H9 (cell line): ENCODE results near the gene USP44. TPM values are rescaled to one million over a fixed set of nuclear protein-coding genes. Genes with fewer than 3 reads are reported as not detected.
A peak's percentile ranks its signal among the peaks of the same experiment; 100 is the strongest.

ENCODE experiments used
- DNase-seq: peaks from one replicate; pipeline ENCODE4 v3.0.0-alpha.2; 2017
- H2AFZ ChIP-seq: one replicate; pipeline ENCODE4 v1.6.1; 2013; ENCODE audit warnings: mild to moderate bottlenecking, low read length, control low read depth, moderate library complexity
- H2AK5ac ChIP-seq: 2 replicates; pipeline ENCODE4 v1.6.1; 2013; ENCODE audit warnings: low read length, control low read depth, mixed read lengths; ENCODE audit not compliant: insufficient read length
- H2BK120ac ChIP-seq: one replicate; pipeline ENCODE4 v1.6.1; 2013; ENCODE audit warnings: low read depth, mild to moderate bottlenecking, low read length, control low read depth, inconsistent platforms; ENCODE audit not compliant: poor library complexity, severe bottlenecking
- H2BK12ac ChIP-seq: 2 replicates; pipeline ENCODE4 v1.6.1; 2013; ENCODE audit warnings: low read length, control low read depth, mixed read lengths, low read depth; ENCODE audit not compliant: insufficient read length
- H2BK15ac ChIP-seq: 2 replicates; pipeline ENCODE4 v1.6.1; 2013; ENCODE audit warnings: low read depth, low read length, control low read depth
- H2BK20ac ChIP-seq: one replicate; pipeline ENCODE4 v1.6.1; 2013; ENCODE audit warnings: low read depth, mild to moderate bottlenecking, low read length, control low read depth, inconsistent platforms; ENCODE audit not compliant: poor library complexity, severe bottlenecking
- H2BK5ac ChIP-seq: 2 replicates; pipeline ENCODE4 v1.6.1; 2013; ENCODE audit warnings: low read length, control low read depth, mixed read lengths; ENCODE audit not compliant: insufficient read length
- H3K14ac ChIP-seq: 2 replicates; pipeline ENCODE4 v1.6.1; 2013; ENCODE audit warnings: low read length, control low read depth; ENCODE audit not compliant: insufficient read depth
- H3K18ac ChIP-seq: 2 replicates; pipeline ENCODE4 v1.6.1; 2013; ENCODE audit warnings: low read depth, mild to moderate bottlenecking, mixed read lengths, low read length, control low read depth; ENCODE audit not compliant: insufficient read length
- H3K23ac ChIP-seq: 2 replicates; pipeline ENCODE4 v1.6.1; 2013; ENCODE audit warnings: low read length, control low read depth, mixed read lengths, low read depth; ENCODE audit not compliant: insufficient read length
- H3K23me2 ChIP-seq: 2 replicates; pipeline ENCODE4 v1.6.1; 2013; ENCODE audit warnings: low read depth, mild to moderate bottlenecking, mixed read lengths, low read length, control low read depth; ENCODE audit not compliant: insufficient read length, poor library complexity, severe bottlenecking
- H3K27ac ChIP-seq: 2 replicates; pipeline ENCODE4 v1.5.1; 2013; ENCODE audit warnings: low read length, control low read depth, mixed read lengths, low read depth; ENCODE audit not compliant: insufficient read length
- H3K27me3 ChIP-seq: 2 replicates; pipeline ENCODE4 v1.6.1; 2013; ENCODE audit warnings: low read length, control low read depth, inconsistent platforms; ENCODE audit not compliant: insufficient read depth
- H3K4ac ChIP-seq: 2 replicates; pipeline ENCODE4 v1.6.1; 2013; ENCODE audit warnings: low read depth, mild to moderate bottlenecking, control low read depth, inconsistent platforms, low read length, moderate library complexity
- H3K4me1 ChIP-seq: 2 replicates; pipeline ENCODE4 v1.6.1; 2013; ENCODE audit warnings: low read length, control low read depth, inconsistent platforms; ENCODE audit not compliant: insufficient read depth
- H3K4me2 ChIP-seq: 2 replicates; pipeline ENCODE4 v1.6.1; 2013; ENCODE audit warnings: low read length, control low read depth, mixed read lengths; ENCODE audit not compliant: insufficient read length, insufficient read depth
- H3K56ac ChIP-seq: 2 replicates; pipeline ENCODE4 v1.6.1; 2013; ENCODE audit warnings: low read depth, mild to moderate bottlenecking, mixed read lengths, low read length, control low read depth; ENCODE audit not compliant: insufficient read length
- H3K79me1 ChIP-seq: 2 replicates; pipeline ENCODE4 v1.6.1; 2013; ENCODE audit warnings: low read depth, mild to moderate bottlenecking, moderate library complexity, low read length, control low read depth, inconsistent platforms; ENCODE audit not compliant: insufficient read depth, poor library complexity, severe bottlenecking
- H3K79me2 ChIP-seq: 2 replicates; pipeline ENCODE4 v1.6.1; 2013; ENCODE audit warnings: low read length, control low read depth, inconsistent platforms; ENCODE audit not compliant: insufficient read depth
- H3K9ac ChIP-seq: 2 replicates; pipeline ENCODE4 v1.6.1; 2013; ENCODE audit warnings: low read length, control low read depth, mixed read lengths; ENCODE audit not compliant: insufficient read length; ENCODE audit errors: extremely low read depth
- H3K9me3 ChIP-seq: one replicate; pipeline ENCODE4 v1.6.1; 2013; ENCODE audit warnings: low read depth, low read length, inconsistent platforms; ENCODE audit not compliant: control insufficient read depth
- H3T11ph ChIP-seq: one replicate; pipeline ENCODE4 v1.6.1; 2013; ENCODE audit warnings: mild to moderate bottlenecking, low read length, control low read depth, inconsistent platforms
- H4K20me1 ChIP-seq: one replicate; pipeline ENCODE4 v1.6.1; 2013; ENCODE audit not compliant: control insufficient read depth, insufficient read length, insufficient read depth
- H4K5ac ChIP-seq: 2 replicates; pipeline ENCODE4 v1.6.1; 2013; ENCODE audit warnings: low read depth, mild to moderate bottlenecking, mixed read lengths, low read length, control low read depth; ENCODE audit not compliant: insufficient read length
- H4K8ac ChIP-seq: replicated peaks from 2 replicates; pipeline ENCODE4 v1.6.1; 2013; ENCODE audit warnings: low read length, control low read depth, mixed read lengths, low read depth; ENCODE audit not compliant: insufficient read length
- H4K91ac ChIP-seq: 2 replicates; pipeline ENCODE4 v1.6.1; 2013; ENCODE audit warnings: low read depth, mild to moderate bottlenecking, moderate library complexity, mixed read lengths, low read length, control low read depth; ENCODE audit not compliant: insufficient read length
- H3K27ac Mint-ChIP-seq, 3 experiments: 2 replicates in 2 of 3; 3 replicates in 1 of 3; pipeline ENCODE4 v1.8.0; 2020 to 2021; ENCODE audit warnings: mixed read lengths in 3 of 3, mild to moderate bottlenecking in 1 of 3, moderate library complexity in 1 of 3
- H3K27me3 Mint-ChIP-seq: 2 replicates; pipeline ENCODE4 v1.8.0; 2021; ENCODE audit warnings: low read depth, mild to moderate bottlenecking, moderate library complexity, mixed read lengths
- H3K36me3 Mint-ChIP-seq, 3 experiments: 2 replicates in 2 of 3; 3 replicates in 1 of 3; pipeline ENCODE4 v1.8.0; 2020 to 2021; ENCODE audit warnings: low read depth in 3 of 3, mixed read lengths in 3 of 3; ENCODE audit not compliant: insufficient read depth in 1 of 3
- H3K4me1 Mint-ChIP-seq, 2 experiments: 2 replicates each; pipeline ENCODE4 v1.8.0; 2020; ENCODE audit warnings: mixed read lengths in 2 of 2
- H3K4me3 Mint-ChIP-seq, 2 experiments: 2 replicates in 1 of 2; 3 replicates in 1 of 2; pipeline ENCODE4 v1.8.0; 2020 to 2021; ENCODE audit warnings: mild to moderate bottlenecking in 2 of 2, mixed read lengths in 2 of 2, moderate library complexity in 1 of 2
- H3K9me3 Mint-ChIP-seq, 2 experiments: 2 replicates in 1 of 2; 3 replicates in 1 of 2; pipeline ENCODE4 v1.8.0; 2020; ENCODE audit warnings: mild to moderate bottlenecking in 2 of 2, mixed read lengths in 2 of 2, moderate library complexity in 1 of 2
- CTCF ChIP-seq: fragments of 200-600 bp; sonication (generic); conservative IDR thresholded peaks from 3 replicates; pipeline ENCODE4 v1.8.0; 2021; ENCODE audit warnings: antibody characterized with exemption, mild to moderate bottlenecking
- WGBS: extraction: QIAGEN DNeasy Blood & Tissue Kit; methylation state at CpG from one replicate; pipeline ENCODE4 v1.1.7; 2013; ENCODE audit warnings: missing lambda C conversion rate, low lambda C conversion rate, mixed read lengths; ENCODE audit not compliant: insufficient read length; ENCODE audit errors: extremely low coverage; 5-methylcytosine and 5-hydroxymethylcytosine counted together
- total RNA-seq: library from RNA; stranded (reverse); gene quantifications from 2 replicates; pipeline ENCODE4 v1.2.1, GENCODE V29; 2021

The USP44 gene
- total RNA-seq, 1 experiment from 2014 or later = 185 TPM

GRCh38 chr12:95547522-95548055 lies 3.7 kb downstream of the USP44 start:
- no peak for TF ChIP-seq CTCF
- Histone ChIP-seq H3K4me2 (peak overlapping the region; percentile 92), H3K56ac (no peak overlapping the region), H3K27me3 (no peaks in the 10 kb centered on the region), H2BK5ac (no peak overlapping the region), H4K5ac (no peak overlapping the region), H3K4me1 (no peaks in the 10 kb centered on the region), H3K79me2 (peaks cover 22% of the 10 kb centered on the region; the same call in 1 of the 2 replicates), H2BK12ac (no peak overlapping the region), H2AFZ (no peak overlapping the region), H3T11ph (no peak overlapping the region), H3K4ac (no peak overlapping the region), H3K18ac (no peak overlapping the region), H2BK20ac (no peak overlapping the region), H3K23ac (no peak overlapping the region), H3K9ac (peak overlapping the region; percentile 86), H4K91ac (no peak overlapping the region), H2AK5ac (no peak overlapping the region), H3K79me1 (no peaks in the 10 kb centered on the region), H2BK120ac (no peak overlapping the region), H2BK15ac (no peak overlapping the region), H4K20me1 (no peaks in the 10 kb centered on the region), H3K9me3 (no peaks in the 10 kb centered on the region), H3K14ac (no peak overlapping the region; the same call in 1 of the 2 replicates), H4K8ac (no peak overlapping the region), H3K23me2 (peaks cover 3% of the 10 kb centered on the region), H3K27ac (peak overlapping the region; percentile 70)
- Mint-ChIP-seq H3K9me3 (peaks cover 0 to 5% of the 10 kb centered on the region in 2 experiments; a peak in 2 of 5 replicates), H3K36me3 (peaks cover 24 to 32% (median 27%) of the 10 kb centered on the region in 3 experiments), H3K27ac (peak overlapping the region; percentile 93 to 99 (median 95)), H3K4me1 (peaks cover 41 to 47% of the 10 kb centered on the region in 2 experiments), H3K4me3 (peak overlapping the region; percentile 83 to 96), H3K27me3 (peaks cover 1% of the 10 kb centered on the region; the same call in 1 of the 2 replicates)
- DNase-seq = peak; percentile 43
- WGBS = no CpG with 5 or more reads among the region's 9 CpGs
